ENCODE measurements around the gene FBXO9. TPM values are rescaled to one million over a fixed set of nuclear protein-coding genes. Genes with fewer than 3 reads are reported as not detected.

The FBXO9 gene
- total RNA-seq, 4 donors from 2014 or later = 58.5 to 95.5 (median 73.1) TPM

- Histone ChIP-seq H3K27ac (replicated peaks in 1 of 4) (peak overlapping the region; percentile 20 to 45 (median 30)), H3K9me3 (no peaks in the 10 kb centered on the region), H3K4me1 (peaks cover 32 to 40% (median 39%) of the 10 kb centered on the region in 4 donors), H3K36me3 (peaks cover 9 to 37% (median 28%) of the 10 kb centered on the region in 4 donors), H3K4me3 (no peak overlapping the region), H3K27me3 (no peaks in the 10 kb centered on the region)
- 22% methylated on average over 4 of the region's 4 CpGs for WGBS
- no peak for TF ChIP-seq POLR2AphosphoS5 (IDR thresholded peaks at IDR 0.05)
- no peak for TF ChIP-seq POLR2A (IDR thresholded peaks at IDR 0.05; ENCODE audit: low read depth)
- no peak for TF ChIP-seq EP300 (IDR thresholded peaks at IDR 0.05)
- TF ChIP-seq CTCF (IDR thresholded peaks at IDR 0.05) = no peak
- intact Hi-C loops (cut with DNase I) = no loop called here
- DNase-seq (ENCODE audit: extremely low spot score) = no peak
Observed at GRCh38 chr6:53042112-53042511, 23.1 kb upstream of the FBXO9 start.

- Histone ChIP-seq H3K27me3 (no peaks in the 10 kb centered on the region), H3K4me1 (peaks cover 36 to 47% (median 40%) of the 10 kb centered on the region in 4 donors), H3K36me3 (peaks cover 9 to 26% (median 20%) of the 10 kb centered on the region in 4 donors), H3K4me3 (no peak overlapping the region), H3K9me3 (no peaks in the 10 kb centered on the region), H3K27ac (replicated peaks in 1 of 4) (peak overlapping the region; percentile 20 to 45 (median 30))
- no peak for TF ChIP-seq EP300 (IDR thresholded peaks at IDR 0.05)
- intact Hi-C loops (cut with DNase I) = no loop called here
- DNase-seq (ENCODE audit: extremely low spot score) = no peak
Observed at GRCh38 chr6:53043581-53043980, 21.6 kb upstream of the FBXO9 start.

GRCh38 chr6:53044071-53044470 lies 21.1 kb upstream of the FBXO9 start:
- H3K27me3 ChIP-seq = no peaks in the 10 kb centered on the region
- peaks cover 9 to 23% (median 20%) of the 10 kb centered on the region in 4 donors for H3K36me3 ChIP-seq
- H3K4me3 ChIP-seq = no peak overlapping the region
- peaks cover 37 to 52% (median 40%) of the 10 kb centered on the region in 4 donors for H3K4me1 ChIP-seq
- intact Hi-C loops (cut with DNase I) = no loop called here
- peak overlapping the region; percentile 20 to 45 (median 30) for H3K27ac ChIP-seq (replicated peaks in 1 of 4)
- TF ChIP-seq POLR2AphosphoS5 (IDR thresholded peaks at IDR 0.05) (no peak), EP300 (IDR thresholded peaks at IDR 0.05) (no peak), POLR2A (IDR thresholded peaks at IDR 0.05; ENCODE audit: low read depth) (no peak), CTCF (IDR thresholded peaks at IDR 0.05) (no peak)
- no peaks in the 10 kb centered on the region for H3K9me3 ChIP-seq
- 43% methylated on average over 4 of the region's 4 CpGs for WGBS
- DNase-seq (ENCODE audit: extremely low spot score) = no peak

GRCh38 chr6:53044572-53044971 lies 20.6 kb upstream of the FBXO9 start:
- intact Hi-C loops (cut with DNase I) = no loop called here

More at GRCh38 chr6:53044572-53044971, 20.6 kb upstream of the FBXO9 start:
- no peak for TF ChIP-seq EP300 (IDR thresholded peaks at IDR 0.05)
- no peak for TF ChIP-seq POLR2AphosphoS5 (IDR thresholded peaks at IDR 0.05)
- no peak for TF ChIP-seq POLR2A (IDR thresholded peaks at IDR 0.05; ENCODE audit: low read depth)
- no peak for TF ChIP-seq CTCF (IDR thresholded peaks at IDR 0.05)
- Histone ChIP-seq H3K4me1 (peaks cover 38 to 57% (median 40%) of the 10 kb centered on the region in 4 donors), H3K27ac (replicated peaks in 1 of 4) (no peak overlapping the region), H3K27me3 (no peaks in the 10 kb centered on the region), H3K9me3 (no peaks in the 10 kb centered on the region), H3K36me3 (peaks cover 9 to 18% (median 15%) of the 10 kb centered on the region in 4 donors), H3K4me3 (no peak overlapping the region)
- WGBS = 90% methylated on average over 3 of the region's 4 CpGs
- no peak for DNase-seq (ENCODE audit: extremely low spot score)
